Kidney epithelial cell (primary cell): Measurements from ENCODE around the gene ELK1. TPM values are rescaled to one million over a fixed set of nuclear protein-coding genes. Genes with fewer than 3 reads are reported as not detected.
A peak's percentile ranks its signal among the peaks of the same experiment; 100 is the strongest.

Experiments used
- DNase-seq: peaks from one replicate; pipeline ENCODE4 v3.0.0-alpha.2; 2010; ENCODE audit warnings: low read depth
- H3K27me3 ChIP-seq: 2 replicates; pipeline ENCODE4 v1.6.0; 2011; ENCODE audit warnings: low read length; ENCODE audit not compliant: control insufficient read depth, insufficient read depth
- H3K36me3 ChIP-seq: 2 replicates; pipeline ENCODE4 v1.5.1; 2011; ENCODE audit warnings: low read length; ENCODE audit not compliant: control insufficient read depth, insufficient read depth
- H3K4me3 ChIP-seq: 2 replicates; pipeline ENCODE4 v1.5.1; 2011; ENCODE audit warnings: low read depth, mild to moderate bottlenecking, control low read depth, low read length
- total RNA-seq: library from RNA; depleted of rRNA; stranded (reverse); fragments of >200 nt; gene quantifications from 2 replicates; pipeline ENCODE4 v1.2.3, GENCODE V29; 2015
- TF ChIP-seq, protein P1 (sequence below): IDR thresholded peaks from 2 replicates; pipeline ENCODE4 v1.5.1; 2011; ENCODE audit warnings: mild to moderate bottlenecking, moderate library complexity, low read length, control low read depth, inconsistent platforms; ENCODE audit not compliant: insufficient read depth, poor library complexity, severe bottlenecking

Gene ELK1
- total RNA-seq, 1 donor from 2014 or later = 36.0 TPM

DNA sequence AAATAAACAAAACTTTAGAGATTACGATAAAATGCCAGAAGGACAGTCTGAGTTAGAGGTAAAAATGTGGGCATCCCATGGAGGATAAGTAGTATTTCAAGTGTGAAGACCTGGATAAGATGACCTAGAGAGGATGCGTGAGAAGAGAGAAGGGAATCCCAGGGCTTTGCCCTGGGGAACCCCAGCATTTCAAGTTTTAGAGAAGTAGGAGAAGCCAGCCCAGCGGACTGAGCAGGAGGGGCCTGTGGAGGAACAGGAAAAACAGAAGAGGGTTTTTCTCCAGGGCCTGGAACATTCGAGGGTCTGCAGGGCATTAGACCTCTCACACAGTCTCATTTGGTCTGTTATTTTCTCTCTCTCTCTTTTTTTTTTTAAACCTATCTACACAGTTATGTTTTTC lies 17.7 kb downstream of the ELK1 start:
- Histone ChIP-seq H3K27me3 (no peaks in the 10 kb centered on the region), H3K36me3 (no peaks in the 10 kb centered on the region)
- no peak for DNase-seq

GRCh38 chrX:47631676-47632075 lies 18.7 kb downstream of the ELK1 start:
- Histone ChIP-seq H3K4me3 (no peak overlapping the region), H3K36me3 (no peaks in the 10 kb centered on the region), H3K27me3 (no peaks in the 10 kb centered on the region)
- TF ChIP-seq, protein P1, sequence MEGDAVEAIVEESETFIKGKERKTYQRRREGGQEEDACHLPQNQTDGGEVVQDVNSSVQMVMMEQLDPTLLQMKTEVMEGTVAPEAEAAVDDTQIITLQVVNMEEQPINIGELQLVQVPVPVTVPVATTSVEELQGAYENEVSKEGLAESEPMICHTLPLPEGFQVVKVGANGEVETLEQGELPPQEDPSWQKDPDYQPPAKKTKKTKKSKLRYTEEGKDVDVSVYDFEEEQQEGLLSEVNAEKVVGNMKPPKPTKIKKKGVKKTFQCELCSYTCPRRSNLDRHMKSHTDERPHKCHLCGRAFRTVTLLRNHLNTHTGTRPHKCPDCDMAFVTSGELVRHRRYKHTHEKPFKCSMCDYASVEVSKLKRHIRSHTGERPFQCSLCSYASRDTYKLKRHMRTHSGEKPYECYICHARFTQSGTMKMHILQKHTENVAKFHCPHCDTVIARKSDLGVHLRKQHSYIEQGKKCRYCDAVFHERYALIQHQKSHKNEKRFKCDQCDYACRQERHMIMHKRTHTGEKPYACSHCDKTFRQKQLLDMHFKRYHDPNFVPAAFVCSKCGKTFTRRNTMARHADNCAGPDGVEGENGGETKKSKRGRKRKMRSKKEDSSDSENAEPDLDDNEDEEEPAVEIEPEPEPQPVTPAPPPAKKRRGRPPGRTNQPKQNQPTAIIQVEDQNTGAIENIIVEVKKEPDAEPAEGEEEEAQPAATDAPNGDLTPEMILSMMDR = no peak
- no peak for DNase-seq

More for the DNA sequence above, 17.7 kb downstream of the ELK1 start:
- no peak overlapping the region for H3K4me3 ChIP-seq
- TF ChIP-seq, protein P1 = no peak

DNA sequence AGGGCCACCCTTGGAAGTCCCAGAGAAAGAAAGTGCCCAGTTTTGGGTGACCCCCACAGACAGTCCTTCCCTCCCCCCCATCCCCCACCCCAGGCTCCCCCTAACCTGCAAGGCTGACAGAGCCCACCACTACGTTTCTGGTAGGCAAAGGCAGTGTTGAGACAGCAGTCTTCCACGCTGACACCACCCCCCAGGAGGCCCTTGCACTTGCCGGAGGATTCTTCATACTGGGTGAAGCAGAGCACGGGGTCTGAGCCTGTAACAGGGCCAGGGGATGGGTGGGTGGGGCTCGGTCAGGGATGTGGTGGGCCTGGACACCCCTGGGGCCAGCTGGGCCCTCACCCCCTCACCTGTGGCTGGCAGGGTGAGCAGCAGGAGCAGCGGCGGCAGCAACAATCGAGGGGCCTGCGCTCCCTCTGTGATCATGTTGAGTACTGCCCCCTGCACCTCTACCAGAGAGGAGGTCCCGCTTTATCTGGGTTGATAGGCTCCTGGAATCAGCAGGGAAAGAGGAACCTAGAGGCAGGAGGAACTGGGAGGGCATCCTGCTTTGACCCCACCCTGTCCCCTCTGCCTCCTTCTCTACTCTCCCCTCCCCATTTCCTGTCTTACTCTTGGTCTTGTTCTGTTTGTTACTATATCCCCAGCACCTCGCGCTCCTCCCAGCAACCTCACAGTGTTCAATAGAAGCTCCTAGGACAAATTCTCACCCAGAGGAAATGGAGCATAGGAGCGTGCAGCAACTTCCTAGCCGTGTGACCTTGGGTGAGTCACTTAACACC lies 20.8 kb downstream of the ELK1 start, which contains the start of gene CFP:
Gene CFP (minus strand): TSS at position 512 of the 782 bp plus-strand sequence. CDS start 86 bp downstream, at position 426.
- TF ChIP-seq, protein P1 = no peak
- DNase-seq = no peak
- H3K36me3 ChIP-seq = no peaks in the 10 kb centered on the region
- H3K4me3 ChIP-seq = no peak within 1 kb of the TSS
- no peaks in the 10 kb centered on the region for H3K27me3 ChIP-seq

DNA sequence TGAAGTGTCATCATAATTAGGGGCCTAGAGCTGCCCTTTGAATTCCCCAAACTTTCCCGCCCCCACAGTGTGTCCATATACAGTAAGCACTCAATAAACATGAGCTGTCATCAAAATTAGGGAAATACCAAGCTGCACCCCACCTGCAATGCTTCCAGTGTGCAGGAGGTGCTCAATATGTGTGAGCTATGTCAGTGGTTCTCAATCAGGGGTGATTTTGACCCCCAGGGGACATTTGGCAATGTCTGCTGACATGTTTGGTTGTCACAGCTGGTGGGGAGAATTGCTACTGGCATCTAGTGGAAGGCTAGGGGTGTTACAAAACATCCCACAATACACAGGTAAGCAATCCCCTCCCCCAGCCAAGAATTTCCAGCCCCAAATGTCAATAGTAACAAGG lies 21.4 kb downstream of the ELK1 start:
- DNase-seq = no peak
- Histone ChIP-seq H3K27me3 (no peaks in the 10 kb centered on the region), H3K4me3 (no peak overlapping the region), H3K36me3 (no peaks in the 10 kb centered on the region)
- TF ChIP-seq, protein P1 = no peak

- TF ChIP-seq, protein P1 = no peak
- DNase-seq = no peak
- no peaks in the 10 kb centered on the region for H3K36me3 ChIP-seq
Measured at GRCh38 chrX:47625365-47625764, 25.0 kb downstream of the ELK1 start.

GRCh38 chrX:47623540-47624027 lies 26.8 kb downstream of the ELK1 start:
- Histone ChIP-seq H3K36me3 (no peaks in the 10 kb centered on the region), H3K27me3 (peaks cover 4% of the 10 kb centered on the region), H3K4me3 (peak overlapping the region; percentile 29)
- peak; percentile 25 for DNase-seq
- TF ChIP-seq, protein P1 = no peak

More at GRCh38 chrX:47625365-47625764, 25.0 kb downstream of the ELK1 start:
- Histone ChIP-seq H3K4me3 (no peak overlapping the region), H3K27me3 (no peaks in the 10 kb centered on the region)
